SK-N-DZ (cell line): Measurements from ENCODE around the gene ENTHD1.
"Not testable (repeated sequence)": the region's sequence is repeated elsewhere in the genome, so short reads cannot be mapped to it uniquely, and the experiment has no call there.

ENCODE experiments used
- DNase-seq: peaks from one replicate; pipeline ENCODE4 v3.0.0-alpha.2; 2015; ENCODE audit warnings: low spot score

Gene ENTHD1

GRCh38 chr22:39925909-39926679, 32.5 kb upstream of the ENTHD1 start:
- DNase-seq = no peak

- DNase-seq = no peak
Observed at GRCh38 chr22:39925273-39925672, 31.7 kb upstream of the ENTHD1 start.

- DNase-seq = no peak
Observed at GRCh38 chr22:39924286-39924685, 30.7 kb upstream of the ENTHD1 start.

GRCh38 chr22:39923696-39924095, 30.1 kb upstream of the ENTHD1 start:
- no peak for DNase-seq

GRCh38 chr22:39920134-39920743, 26.7 kb upstream of the ENTHD1 start:
- DNase-seq = no peak

GRCh38 chr22:39917776-39918495, 24.4 kb upstream of the ENTHD1 start:
- no peak for DNase-seq

GRCh38 chr22:39917197-39917643, 23.7 kb upstream of the ENTHD1 start:
- DNase-seq = no peak

GRCh38 chr22:39916496-39916895, 22.9 kb upstream of the ENTHD1 start:
- DNase-seq = no peak

GRCh38 chr22:39915295-39915726, 21.8 kb upstream of the ENTHD1 start:
- no peak for DNase-seq

- no peak for DNase-seq
Observed at GRCh38 chr22:39914584-39914983, 21.0 kb upstream of the ENTHD1 start.

- DNase-seq = no peak
Observed at GRCh38 chr22:39913886-39914285, 20.3 kb upstream of the ENTHD1 start.

GRCh38 chr22:39913321-39913720, 19.8 kb upstream of the ENTHD1 start:
- no peak for DNase-seq

- no peak for DNase-seq
Observed at GRCh38 chr22:39910876-39911613, 17.5 kb upstream of the ENTHD1 start.

GRCh38 chr22:39908737-39909136, 15.2 kb upstream of the ENTHD1 start:
- no peak for DNase-seq

- no peak for DNase-seq
Observed at GRCh38 chr22:39908136-39908535, 14.6 kb upstream of the ENTHD1 start.

GRCh38 chr22:39907605-39908097, 14.1 kb upstream of the ENTHD1 start:
- no peak for DNase-seq

- no peak for DNase-seq
Observed at GRCh38 chr22:39907047-39907446, 13.5 kb upstream of the ENTHD1 start.

- no peak for DNase-seq
Observed at GRCh38 chr22:39906207-39906606, 12.6 kb upstream of the ENTHD1 start.

GRCh38 chr22:39905687-39906086, 12.1 kb upstream of the ENTHD1 start:
- DNase-seq = no peak

GRCh38 chr22:39904862-39905261, 11.3 kb upstream of the ENTHD1 start:
- no peak for DNase-seq

- DNase-seq = not testable (repeated sequence)
Observed at GRCh38 chr22:39904024-39904423, 10.5 kb upstream of the ENTHD1 start.
